Measurements from ENCODE around the gene THSD1.

THSD1 gene, protein sequence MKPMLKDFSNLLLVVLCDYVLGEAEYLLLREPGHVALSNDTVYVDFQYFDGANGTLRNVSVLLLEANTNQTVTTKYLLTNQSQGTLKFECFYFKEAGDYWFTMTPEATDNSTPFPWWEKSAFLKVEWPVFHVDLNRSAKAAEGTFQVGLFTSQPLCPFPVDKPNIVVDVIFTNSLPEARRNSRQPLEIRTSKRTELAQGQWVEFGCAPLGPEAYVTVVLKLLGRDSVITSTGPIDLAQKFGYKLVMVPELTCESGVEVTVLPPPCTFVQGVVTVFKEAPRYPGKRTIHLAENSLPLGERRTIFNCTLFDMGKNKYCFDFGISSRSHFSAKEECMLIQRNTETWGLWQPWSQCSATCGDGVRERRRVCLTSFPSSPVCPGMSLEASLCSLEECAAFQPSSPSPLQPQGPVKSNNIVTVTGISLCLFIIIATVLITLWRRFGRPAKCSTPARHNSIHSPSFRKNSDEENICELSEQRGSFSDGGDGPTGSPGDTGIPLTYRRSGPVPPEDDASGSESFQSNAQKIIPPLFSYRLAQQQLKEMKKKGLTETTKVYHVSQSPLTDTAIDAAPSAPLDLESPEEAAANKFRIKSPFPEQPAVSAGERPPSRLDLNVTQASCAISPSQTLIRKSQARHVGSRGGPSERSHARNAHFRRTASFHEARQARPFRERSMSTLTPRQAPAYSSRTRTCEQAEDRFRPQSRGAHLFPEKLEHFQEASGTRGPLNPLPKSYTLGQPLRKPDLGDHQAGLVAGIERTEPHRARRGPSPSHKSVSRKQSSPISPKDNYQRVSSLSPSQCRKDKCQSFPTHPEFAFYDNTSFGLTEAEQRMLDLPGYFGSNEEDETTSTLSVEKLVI

DNA sequence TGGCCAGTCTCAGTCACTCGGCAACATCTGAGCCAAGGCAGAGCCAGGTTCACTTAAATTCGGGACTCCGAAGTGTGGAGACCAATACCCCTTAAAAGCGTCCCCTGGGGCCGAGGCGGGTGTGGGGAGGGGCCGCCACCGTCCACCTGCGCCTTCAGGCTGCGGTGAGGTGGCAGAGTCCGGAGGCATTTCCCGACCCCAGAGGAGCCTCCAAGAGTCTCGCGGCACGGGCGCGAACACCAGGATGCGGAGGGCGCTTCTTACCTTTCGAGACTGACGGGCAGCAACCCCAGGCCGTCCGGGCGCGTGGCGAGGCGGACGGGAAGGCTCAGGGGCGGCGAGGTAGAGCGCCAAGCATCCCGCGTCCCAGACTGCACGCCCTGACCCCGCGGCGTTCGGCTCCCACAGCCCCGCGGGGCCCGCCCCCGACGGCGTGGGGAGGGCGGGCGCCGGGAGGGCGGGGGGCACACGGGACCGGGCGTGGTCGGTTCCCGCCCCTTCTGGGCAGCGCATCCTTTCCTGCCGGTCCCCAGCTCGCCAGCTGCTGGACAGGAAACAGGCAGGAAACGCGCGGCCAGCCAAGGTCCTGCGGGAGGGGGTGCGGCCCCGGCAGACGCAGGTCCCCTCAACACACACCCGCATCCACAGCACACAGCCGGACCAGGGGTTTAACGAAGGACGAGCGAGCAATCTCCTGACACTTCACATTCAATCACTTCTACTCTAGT is at the start of gene THSD1:
TSS of gene THSD1 (minus strand) at position 406 of the 728 bp plus-strand sequence. CDS start 3,572 bp downstream, outside the sequence.
- DNase-seq, result no peak

DNA sequence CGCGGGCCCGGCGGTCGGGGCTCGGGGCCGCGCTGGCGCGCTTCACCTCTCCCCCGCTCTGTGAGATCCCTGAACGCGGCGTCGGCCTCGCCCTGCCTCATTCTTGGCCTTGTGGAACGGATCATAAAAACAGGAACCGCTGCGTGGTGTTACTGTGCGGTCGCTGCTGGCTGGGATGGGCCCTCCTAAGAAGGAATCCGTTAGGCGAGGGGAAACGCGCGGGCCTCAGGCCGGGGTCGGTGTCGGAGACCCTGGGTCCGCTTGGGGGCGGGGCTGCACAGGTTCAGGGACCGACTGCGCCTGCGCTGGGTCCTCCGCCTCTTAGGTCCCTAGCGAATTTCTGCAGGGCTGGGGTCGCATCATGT is 49.7 kb upstream of the THSD1 start:
- DNase-seq, result peak; percentile 44

DNA sequence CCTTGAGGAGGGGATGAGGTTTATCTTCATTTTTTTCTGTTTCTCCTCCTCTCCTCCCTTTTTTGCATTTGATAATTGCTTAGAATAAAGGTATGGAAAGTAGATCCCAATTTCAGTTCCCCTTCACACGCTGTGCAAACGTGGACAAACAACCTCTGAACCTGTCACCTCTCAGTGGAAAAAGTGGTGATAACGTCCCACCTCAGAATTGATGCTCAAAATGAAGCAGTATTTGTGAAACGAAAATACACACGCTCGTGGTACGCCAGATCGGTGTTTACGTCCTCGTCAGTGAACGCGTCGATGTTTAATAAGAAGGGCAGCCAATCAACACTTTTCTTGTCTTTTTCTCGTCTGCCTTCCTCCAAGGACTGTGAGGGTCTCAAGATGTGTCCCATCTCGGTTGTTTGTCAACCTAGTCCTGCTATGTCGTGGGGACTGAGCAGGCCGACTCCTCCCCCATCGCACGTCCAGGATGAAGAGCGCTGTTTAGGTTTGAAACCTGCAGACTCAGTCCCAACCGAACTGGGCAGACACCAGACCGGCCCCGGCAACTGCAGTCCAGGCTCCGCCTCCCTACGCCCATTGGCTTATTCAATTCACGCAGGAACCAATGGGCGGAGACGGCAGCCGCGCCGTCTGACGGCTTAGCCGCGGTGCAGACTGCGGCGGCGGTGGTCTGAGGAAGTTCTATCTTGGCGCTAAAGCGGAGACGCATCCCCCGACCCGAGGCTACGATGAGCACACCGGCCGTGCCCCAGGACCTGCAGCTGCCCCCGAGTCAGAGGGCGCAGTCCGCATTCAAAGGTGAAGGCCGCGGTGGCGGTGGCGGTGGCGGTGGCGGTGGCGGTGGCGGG is 49.1 kb upstream of the THSD1 start, which contains the start of gene CKAP2:
TSS of gene CKAP2 (plus strand) at position 659 of the 857 bp plus-strand sequence. CDS start at position 738, 79 bp downstream.
- peak; percentile 84 for DNase-seq

DNA sequence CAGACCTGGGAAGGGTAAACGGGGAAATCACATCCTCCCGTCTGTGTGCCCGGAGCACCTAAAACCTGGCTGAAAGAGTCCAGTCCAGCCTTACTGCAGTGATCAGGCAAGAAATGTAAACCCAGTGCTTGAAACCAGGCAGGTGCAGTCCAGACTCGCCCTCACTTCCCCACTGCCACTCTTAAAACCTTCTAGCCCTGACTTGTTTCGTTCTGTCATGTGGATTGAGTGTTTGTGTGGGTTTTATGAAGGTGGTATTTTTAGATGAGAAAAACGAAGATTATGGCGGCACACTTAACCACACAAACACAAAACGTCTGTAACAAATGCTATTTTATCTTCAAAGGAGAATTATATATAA is 48.5 kb upstream of the THSD1 start:
- no peak for DNase-seq

DNA sequence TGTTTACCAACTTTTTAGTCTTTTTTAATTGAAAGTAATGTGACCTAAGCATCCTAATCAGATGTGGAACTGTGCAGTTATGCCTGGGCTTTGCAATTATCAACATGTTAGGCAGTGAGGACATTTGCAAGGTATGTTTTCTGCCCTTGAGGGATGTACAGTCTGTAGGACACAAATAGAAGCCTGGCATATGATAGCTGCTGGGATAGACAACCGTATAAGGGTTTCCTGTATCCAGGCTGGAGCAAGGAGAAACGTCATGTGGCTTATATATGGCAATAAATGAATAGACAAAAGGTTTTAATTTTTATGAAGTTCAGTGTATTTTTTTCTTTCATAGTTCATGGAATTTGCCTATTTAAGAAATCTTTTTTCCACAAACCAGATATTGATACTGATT is 46.5 kb upstream of the THSD1 start:
- DNase-seq, result no peak

DNA sequence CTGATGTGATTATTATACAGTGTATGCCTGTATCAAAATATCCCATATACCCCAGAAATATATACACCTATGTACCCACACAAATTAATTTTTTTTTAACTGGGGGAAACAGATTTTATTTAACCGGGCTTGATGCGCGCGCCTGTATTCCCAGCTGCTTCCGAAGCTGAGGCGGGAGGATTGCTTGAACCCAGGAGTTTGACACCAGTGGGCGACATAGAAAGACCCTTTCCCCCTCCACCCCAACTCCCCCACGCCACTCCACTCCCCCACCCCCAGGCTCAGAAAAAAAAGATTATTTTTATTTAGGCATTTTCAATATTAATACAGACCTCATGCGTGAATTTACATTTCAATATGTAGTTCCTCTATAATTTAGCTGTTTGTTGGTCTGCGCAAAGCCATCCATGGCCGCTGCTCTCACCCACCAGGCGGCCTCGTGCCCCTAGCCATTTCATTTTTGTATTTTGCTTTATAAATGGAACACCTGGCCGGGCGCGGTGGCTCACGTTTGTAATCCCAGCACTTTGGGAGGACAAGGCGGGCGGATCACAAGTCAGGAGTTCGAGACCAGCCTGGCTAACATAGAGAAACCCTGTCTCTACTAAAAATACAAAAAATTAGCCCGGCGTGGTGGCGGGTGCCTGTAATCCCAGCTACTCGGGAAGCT is 45.3 kb upstream of the THSD1 start:
- no peak for DNase-seq

DNA sequence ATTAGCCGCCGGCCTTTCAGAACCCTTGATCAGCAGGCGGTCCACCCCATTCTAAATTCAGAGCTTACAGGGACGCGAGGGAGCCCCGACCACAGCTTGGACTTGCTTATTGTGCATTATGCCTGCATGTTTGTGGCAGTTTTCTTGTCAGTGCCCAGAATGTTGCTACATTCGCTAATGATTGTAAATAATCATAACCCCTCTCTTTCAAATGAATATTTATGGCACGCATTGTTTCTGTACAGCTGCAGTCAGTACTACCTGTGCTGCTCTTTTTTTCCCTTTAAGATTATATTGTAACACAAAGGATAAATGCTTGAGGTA is 44.8 kb upstream of the THSD1 start:
- no peak for DNase-seq

DNA sequence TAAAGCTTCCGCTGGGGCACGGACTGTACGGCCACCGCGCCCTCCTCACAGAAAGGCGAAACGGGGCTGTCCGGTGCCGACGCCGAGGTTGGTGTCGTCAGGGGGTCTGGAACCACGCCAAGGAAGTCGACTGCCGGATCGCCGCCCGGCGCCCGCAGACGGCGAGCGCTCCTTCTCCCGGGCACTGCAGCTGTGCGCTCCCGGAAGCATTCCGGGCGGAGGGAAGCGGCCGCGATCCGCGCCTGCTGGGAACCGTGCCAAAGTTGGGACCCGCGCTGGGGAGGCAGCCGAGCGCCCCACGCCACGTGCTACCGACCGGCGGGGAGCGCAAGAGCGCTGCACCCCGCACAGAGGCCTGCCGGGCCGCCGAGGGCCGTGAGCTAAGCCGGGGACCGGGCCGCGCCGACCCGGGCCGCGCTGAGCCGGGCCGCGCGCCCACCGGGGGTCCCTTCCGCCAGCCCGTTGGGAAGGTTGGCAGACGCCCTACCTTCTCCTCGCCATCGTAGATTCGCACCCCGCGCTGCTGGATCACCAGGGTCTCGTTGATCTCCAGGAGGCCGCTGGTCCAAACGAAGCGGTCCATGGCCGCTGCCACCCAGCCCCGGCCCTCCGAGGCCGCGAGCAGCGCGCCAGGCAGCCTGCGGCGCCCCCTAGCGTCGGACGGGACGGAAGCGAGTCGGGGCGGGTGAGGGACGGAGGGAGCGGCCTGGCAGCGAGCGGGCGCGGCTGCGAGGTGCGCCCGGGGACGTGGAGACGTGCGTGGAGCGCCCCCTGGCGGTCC is 44.2 kb upstream of the THSD1 start, which contains the start of gene VPS36:
TSS of gene VPS36 (minus strand) at position 623 of the 781 bp plus-strand sequence. CDS start at position 583, 40 bp downstream.
- DNase-seq, result peak; percentile 88

DNA sequence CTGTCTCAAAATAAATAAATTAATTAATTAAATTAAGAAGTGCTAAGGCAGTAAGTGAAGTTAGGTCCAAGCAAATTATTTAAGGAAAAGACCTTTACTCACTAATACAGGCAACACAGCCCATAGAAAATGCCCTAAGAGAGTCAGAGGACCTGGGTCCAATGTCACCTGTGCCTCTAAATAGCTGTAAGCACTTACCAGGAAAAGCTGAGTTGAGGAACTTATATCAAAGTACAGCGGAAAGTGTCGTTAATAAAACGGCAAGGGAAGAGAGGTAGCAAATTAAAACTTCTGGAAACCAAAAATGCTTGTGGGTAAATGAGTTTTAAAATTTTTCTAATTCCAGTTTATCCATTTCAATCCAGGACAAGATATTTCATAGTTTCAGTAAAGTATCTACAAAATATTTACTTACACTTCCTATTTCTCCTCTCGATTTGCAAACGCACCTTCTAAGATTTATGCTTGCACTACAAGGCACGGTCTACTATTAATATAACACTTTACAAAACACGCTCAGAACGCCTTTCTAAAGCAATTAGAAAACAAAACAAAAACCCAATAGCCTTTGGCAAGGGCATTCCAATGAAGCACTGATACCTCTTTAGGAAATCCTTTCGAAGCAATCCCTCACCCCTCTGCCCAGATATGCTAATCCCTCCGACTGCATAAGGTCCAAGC is 43.5 kb upstream of the THSD1 start:
- DNase-seq, result no peak

DNA sequence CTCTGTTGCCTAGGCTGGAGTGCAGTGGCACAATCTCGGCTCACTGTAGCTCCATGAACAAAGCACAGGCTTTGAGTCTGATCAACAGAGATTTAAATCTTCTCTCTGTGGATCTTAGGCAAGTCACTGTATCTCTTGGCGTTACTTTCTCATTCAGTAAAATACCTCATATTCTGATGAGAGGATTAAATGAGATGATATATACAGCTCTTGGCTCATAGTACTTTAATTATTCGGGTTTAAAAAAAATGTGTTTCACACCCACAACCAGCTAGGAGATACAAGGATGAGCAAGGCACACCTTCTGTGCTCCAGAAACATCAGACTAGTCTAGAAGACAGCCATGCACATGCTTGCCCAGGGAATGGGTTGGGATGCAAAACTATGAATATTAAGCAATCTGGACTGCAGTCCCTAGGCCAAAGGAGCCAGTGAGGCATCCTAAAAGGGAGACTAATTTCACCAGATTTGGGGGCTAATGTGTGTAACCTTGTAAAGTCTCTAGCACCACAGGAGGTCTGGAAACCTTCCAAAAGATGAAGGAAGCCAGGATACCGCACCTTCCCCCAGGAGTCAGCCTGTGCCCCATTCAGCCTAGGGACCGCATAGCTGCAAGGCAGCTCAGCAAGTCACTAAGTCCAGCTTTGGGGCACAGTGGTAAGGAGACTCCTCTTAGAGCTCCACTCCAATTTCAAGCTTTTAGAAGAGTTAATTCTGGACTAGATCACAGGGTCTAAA is 42.0 kb upstream of the THSD1 start:
- no peak for DNase-seq

DNA sequence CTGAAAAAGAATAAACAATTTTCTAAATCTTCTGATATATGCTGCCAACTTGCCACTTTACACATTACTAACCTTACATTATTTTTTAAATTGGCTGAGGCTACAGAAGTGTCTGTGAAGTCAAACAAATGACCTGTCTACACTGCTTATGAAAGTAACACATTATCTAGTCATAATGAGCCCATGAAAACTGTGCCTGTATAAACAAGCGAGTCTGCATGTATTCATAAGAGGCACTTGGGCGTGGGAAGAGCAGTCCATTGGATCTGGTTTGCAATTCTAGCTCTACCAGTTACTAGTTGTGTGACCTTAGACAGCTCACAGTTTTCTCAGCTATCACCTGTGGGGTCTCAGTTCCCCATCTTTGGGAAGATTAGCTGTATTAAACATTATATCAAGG is 41.4 kb upstream of the THSD1 start:
- no peak for DNase-seq

DNA sequence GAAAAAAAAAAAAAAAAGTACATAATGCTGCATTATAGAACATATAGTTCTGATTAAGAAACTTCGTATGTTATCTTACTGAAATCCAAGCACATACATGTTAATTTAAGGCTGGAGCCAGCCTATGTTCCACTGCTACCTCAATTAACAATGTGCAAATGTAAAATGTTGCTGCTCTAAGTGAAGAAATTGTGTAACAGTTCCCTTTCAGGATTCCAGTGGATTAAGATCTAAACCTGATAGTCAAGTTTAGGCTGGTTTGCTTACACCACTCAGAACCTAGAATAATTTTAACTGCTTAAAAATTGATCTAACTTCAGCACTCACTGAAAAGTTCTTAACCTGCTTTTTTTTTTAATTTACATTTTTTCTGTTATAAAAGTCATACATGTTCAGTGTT is 40.3 kb upstream of the THSD1 start:
- no peak for DNase-seq

DNA sequence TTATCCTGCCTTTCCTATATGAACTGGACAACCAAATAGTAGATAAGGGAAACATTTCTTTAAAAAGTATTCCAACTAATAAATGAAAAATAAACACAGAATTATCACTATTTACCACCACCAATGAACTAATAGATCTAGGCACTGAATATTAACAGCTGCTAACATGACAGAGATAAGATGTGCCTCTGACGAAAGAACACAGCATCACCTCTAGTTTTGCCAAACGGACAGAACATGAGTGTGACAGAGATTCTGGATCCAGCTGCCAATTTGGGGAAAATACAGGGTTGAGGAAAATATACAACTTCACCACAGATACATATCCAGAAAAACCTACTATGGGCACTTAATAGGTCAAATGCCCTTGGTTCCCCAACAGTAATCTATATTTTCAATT is 26.5 kb upstream of the THSD1 start:
- no peak for DNase-seq

DNA sequence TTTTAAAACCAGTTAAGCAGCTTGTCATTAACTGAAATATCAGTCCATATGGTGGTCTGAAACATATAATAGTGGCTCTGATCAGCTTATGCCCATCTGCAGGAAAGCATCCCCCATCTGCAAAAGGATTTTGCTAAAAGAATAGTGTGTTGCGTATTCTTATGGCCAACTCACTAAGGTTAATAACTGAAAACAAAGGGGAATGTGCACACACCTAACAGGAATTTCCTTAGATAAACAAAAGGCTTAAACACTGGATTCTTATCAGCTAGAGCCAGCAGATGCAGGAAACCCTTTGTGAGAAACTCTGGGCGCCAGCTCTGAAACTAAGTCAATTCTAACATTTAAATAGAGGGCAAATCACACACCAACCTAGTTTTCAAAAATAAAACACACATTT is 22.3 kb upstream of the THSD1 start:
- DNase-seq, result peak; percentile 49

DNA sequence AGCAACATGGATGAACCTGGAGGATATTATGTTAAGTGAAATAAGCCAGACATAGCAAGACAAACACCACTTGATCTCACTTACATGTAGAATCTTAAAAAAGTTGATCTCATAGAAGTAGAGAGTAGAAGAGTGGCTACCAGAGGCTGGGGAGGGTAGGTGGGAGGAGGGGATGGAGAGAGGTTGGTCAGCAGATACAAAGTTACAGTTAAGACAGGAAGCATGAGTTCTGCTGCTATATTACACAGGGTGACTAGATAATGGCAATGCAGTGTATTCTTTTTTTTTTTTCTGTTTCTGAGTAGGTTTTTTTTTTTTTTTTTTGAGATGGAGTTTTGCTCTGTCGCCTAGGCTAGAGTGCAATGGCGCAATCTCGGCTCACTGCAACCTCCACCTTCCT is 15.2 kb upstream of the THSD1 start:
- no peak for DNase-seq

DNA sequence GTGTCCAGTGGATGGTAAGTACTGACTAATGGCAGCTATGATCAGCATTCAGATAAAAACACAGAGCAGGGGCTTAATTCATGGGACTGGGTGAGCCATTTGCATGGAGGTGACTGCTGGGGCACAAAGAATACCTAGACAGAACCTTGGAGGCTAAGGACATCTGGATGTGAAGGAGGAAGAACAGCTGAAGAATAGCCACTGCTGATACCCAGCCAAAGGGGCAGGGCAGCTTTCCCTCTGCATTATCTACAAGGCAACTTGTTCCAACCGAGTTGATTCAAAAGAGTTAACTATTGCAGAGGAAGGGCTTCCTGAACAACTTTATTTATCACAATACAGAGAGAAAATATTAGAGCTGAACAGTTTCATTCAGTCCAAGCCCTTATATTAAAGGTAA is 13.1 kb upstream of the THSD1 start:
- DNase-seq, result no peak

DNA sequence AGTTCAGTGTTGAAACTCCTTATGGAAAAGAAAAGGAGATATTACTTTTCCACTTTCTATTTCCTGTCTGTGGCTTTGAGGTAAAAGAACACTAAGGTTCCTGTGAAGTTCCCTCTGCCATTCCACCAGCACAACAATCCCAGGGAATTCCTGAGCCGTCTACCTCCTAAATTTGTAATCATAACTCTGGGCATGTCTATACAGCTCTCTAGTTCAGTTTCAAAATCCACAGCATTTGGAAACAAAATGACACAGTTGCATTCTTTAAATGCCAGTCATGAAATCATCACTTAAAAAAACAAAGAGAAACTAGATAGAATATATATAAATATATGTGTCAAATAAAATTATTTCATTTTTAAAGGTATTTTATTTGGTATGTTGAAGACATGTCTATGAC is 9.0 kb upstream of the THSD1 start:
- no peak for DNase-seq

DNA sequence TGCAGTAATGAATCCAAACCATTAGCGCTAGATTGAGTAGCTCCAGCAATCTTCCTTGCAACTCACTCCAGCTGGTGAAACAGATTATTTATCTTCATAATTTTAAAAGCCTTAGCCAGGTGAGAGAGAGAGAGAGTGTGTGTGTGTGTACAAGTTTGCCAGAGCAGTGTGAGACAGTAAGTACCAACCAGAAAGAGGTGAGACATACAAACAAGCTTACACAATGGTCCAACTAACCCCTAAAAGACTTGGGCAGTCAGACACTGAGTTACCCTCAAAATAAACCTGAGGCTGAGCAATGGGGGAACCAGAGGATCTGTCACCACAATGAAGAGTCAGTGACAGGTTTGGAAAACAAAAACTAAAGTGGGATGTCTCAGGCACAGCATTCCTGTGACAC is 8.1 kb upstream of the THSD1 start:
- DNase-seq, result no peak

DNA sequence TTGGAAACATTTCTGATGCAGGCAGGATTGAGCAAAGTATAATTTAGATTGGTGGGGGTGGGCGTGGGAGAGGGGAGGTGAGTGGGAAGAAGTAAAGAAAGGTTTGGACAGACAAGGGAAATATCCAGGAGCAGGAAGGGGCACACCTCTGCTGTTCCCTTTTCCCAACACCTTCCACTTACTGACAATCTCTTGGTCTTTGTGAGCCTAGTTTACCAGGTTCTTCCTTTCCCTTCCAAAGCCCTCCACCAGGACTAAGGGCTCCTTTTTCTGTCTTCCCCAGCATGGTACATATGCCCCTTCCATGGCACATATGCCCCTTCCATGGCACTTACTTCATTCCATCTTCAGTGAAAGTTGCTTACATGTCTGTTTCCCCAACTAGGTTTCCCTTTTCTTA is 6.2 kb upstream of the THSD1 start:
- DNase-seq, result no peak

DNA sequence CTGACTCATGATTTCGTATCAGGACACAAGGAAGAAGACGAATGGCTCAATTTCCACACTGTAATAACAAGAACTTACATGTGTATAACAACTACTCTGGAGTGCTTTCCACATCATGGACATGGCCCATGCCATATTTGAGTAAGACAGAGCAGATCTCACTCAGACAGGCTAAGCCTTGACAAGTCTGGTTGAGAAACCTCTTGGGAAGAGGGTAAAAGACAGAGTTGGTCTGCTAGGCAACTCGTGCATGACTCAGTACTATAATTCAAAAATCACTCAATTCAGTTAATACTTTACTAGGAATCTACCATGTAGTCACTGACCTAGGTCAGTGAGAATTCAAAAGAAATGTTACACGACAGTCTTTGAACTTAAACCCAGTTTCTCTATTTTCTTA is 5.7 kb upstream of the THSD1 start:
- DNase-seq, result no peak
